ENCODE results near the gene FAM13C.

The FAM13C gene

GRCh38 chr10:59281861-59282260 lies 80.5 kb downstream of the FAM13C start:
- in situ Hi-C loops (cut with MboI; ENCODE audit: low sequenced_read_pairs), result no loop called here

DNA sequence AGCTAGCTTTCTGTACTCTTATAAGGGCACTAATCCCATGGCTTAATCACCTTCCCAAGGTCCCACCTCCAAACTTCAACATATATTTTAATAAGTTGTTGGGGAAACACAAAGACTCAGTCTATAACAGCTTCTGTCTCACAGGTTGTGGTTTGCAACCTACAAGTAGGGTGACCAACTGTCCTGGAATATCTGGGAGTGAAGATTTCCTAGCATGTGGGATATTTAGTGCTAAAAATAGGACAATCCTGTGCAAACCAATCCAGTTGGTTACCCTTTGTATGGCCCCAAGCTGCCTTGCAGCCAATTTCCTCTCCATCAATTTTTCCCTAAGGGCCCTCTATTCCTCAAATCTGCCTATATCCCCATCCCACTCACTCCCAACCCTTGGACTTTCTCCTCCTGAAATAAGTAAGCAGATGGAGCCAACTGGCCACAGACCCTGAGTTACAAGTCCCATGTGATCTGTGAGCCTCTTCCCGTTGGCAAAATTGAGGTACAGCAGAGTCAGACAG lies 82.3 kb downstream of the FAM13C start:
- in situ Hi-C loops (cut with MboI; ENCODE audit: low sequenced_read_pairs), result no loop called here

GRCh38 chr10:59279476-59279875 lies 82.9 kb downstream of the FAM13C start:
- in situ Hi-C loops (cut with MboI; ENCODE audit: low sequenced_read_pairs), result no loop called here

GRCh38 chr10:59276919-59277318 lies 85.4 kb downstream of the FAM13C start:
- in situ Hi-C loops (cut with MboI; ENCODE audit: low sequenced_read_pairs), result no loop called here

GRCh38 chr10:59276133-59276532 lies 86.2 kb downstream of the FAM13C start:
- in situ Hi-C loops (cut with MboI; ENCODE audit: low sequenced_read_pairs), result no loop called here

DNA sequence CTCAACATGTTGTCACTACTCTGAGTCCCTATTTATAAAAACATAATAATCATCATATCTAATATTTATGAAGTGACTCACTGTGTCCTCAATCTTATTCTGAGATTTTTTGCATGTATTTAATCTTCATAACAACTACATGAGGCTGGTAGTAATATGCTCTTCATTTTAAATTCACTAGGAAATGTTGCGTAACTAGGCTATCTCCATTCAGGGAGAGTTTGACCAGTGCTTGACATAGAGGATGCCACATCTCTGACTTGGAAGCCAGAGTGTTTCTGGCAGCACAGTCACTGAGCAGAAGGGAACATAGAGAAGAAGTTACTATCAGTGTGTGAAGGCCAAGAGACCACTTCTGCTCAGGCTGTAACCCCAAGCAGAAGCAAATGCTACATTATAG lies 88.9 kb downstream of the FAM13C start:
- in situ Hi-C loops (cut with MboI; ENCODE audit: low sequenced_read_pairs), result no loop called here

- in situ Hi-C loops (cut with MboI; ENCODE audit: low sequenced_read_pairs), result no loop called here
Observed at GRCh38 chr10:59272061-59272460, 90.3 kb downstream of the FAM13C start.

DNA sequence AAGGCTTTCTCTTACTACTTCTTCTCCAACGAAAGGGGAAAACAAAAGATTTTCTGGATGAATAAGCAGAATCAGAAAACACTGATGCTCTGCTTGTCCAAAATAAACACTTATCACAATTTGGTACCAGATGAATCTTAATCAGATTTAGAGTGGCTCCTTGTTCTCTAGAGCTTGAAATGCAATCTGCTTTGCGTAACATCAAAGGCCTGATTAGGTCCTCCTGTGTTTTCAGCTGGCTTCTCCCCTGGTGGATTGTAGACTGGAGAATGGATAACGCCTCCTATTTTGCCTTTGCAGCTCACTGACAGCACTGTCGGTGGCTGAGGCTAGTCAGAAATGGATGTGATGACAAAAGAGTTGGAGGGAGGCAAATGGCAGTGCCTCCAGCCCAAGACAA lies 91.2 kb downstream of the FAM13C start:
- in situ Hi-C loops (cut with MboI; ENCODE audit: low sequenced_read_pairs), result no loop called here

GRCh38 chr10:59270492-59270891 lies 91.9 kb downstream of the FAM13C start:
- in situ Hi-C loops (cut with MboI; ENCODE audit: low sequenced_read_pairs), result no loop called here

GRCh38 chr10:59269651-59270050 lies 92.7 kb downstream of the FAM13C start:
- in situ Hi-C loops (cut with MboI; ENCODE audit: low sequenced_read_pairs), result no loop called here

DNA sequence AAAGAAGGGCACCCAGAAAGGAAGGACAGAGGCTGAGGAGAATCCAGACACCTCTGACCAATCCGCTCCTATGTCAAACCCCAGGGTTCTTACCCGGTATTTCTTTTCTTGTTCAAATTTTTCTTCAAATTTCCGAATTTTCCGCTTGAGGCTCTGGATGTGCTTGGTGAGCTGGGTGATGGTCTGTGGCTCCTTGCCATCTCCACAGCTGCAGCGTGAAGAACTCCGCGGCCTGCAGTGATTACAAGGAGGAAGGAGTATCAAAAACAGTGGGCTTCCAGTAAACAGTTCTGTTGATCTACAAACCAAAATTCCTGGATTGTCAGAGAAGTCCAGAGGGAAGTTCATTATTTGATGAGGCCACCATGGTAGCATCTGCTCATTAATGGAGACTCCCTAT lies 93.9 kb downstream of the FAM13C start:
- in situ Hi-C loops (cut with MboI; ENCODE audit: low sequenced_read_pairs), result no loop called here

DNA sequence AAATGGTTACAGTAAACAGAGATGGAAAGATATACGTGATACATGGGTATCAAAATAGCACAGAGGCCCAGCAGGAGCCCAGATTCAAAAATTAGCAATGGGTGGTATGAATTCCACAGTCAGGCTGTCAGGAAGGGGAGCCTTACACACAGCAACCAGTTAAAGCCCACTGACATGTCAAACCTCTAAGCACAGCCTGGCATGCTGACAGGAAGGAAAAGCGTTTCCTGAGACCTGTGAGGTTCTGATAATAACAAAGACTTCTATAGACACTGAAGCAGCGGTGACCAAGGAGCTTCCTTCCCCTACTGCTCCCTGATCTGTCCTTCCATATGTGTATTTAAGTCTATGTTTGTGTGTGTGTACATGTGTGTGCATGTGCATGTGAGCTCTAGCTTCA lies 96.0 kb downstream of the FAM13C start:
- in situ Hi-C loops (cut with MboI; ENCODE audit: low sequenced_read_pairs), result no loop called here

GRCh38 chr10:59265141-59265540 lies 97.2 kb downstream of the FAM13C start:
- in situ Hi-C loops (cut with MboI; ENCODE audit: low sequenced_read_pairs), result no loop called here

DNA sequence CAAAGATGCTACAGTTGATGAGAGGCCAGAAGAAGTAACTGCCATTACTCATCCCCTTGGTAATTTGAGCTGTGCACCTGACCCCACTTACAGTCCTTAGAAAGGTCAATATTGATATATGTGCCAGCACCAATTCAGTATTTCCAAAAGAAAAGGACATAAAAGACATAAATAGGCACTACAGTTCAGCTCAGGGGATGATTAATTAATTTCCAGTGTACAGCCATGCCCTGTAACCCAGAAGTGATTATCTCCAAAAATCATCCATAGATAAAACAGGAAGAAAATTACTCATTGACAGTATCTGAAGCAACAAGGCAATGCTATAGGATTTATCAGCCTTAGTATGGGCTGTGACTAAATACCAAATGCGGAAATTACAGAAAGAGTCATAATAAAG lies 103.5 kb downstream of the FAM13C start:
- in situ Hi-C loops (cut with MboI; ENCODE audit: low sequenced_read_pairs), result no loop called here

DNA sequence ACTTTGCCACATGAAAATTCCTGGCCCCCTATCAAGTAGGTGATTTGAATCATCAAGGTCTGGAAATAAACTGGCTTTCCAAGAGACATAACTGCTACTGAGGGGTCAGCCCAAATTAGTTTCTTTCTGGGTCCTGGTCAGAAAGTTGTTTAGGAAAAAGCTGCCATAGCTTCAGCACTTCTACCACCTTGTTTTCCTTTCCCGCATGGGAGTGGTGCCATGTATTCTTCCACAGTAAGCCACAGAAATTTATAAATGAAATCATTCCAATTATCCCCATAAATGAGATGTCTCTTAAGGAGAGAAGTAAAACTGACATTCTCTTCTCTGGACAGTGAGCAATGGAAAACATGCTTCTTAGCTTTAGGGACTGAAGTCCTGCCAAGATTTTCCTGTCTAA lies 105.1 kb downstream of the FAM13C start:
- in situ Hi-C loops (cut with MboI; ENCODE audit: low sequenced_read_pairs), result no loop called here

GRCh38 chr10:59255463-59255862 lies 106.9 kb downstream of the FAM13C start:
- in situ Hi-C loops (cut with MboI; ENCODE audit: low sequenced_read_pairs), result no loop called here

- in situ Hi-C loops (cut with MboI; ENCODE audit: low sequenced_read_pairs), result no loop called here
Observed at GRCh38 chr10:59252491-59252890, 109.9 kb downstream of the FAM13C start.

DNA sequence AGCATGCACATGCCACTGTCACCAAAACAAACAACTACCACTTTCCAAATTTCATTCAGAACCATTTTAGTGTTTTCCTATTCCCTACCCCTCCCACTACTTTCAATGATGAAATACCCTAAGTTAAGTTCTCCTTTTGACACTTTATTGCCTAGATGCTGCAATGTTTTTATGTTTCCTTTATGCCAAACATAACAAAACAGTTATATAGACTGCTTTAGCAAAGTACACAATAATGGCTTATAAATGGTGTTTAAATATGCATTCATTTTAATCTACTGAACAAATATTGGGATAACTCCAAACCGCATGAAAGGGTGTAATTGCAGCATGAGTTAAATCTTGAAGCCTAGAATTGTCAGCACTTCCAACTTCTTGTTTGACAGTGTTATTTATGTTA lies 116.7 kb downstream of the FAM13C start:
- in situ Hi-C loops (cut with MboI; ENCODE audit: low sequenced_read_pairs), result no loop called here

GRCh38 chr10:59244871-59245270 lies 117.5 kb downstream of the FAM13C start:
- in situ Hi-C loops (cut with MboI; ENCODE audit: low sequenced_read_pairs), result no loop called here

GRCh38 chr10:59243611-59244195 lies 118.6 kb downstream of the FAM13C start:
- in situ Hi-C loops (cut with MboI; ENCODE audit: low sequenced_read_pairs), result no loop called here

DNA sequence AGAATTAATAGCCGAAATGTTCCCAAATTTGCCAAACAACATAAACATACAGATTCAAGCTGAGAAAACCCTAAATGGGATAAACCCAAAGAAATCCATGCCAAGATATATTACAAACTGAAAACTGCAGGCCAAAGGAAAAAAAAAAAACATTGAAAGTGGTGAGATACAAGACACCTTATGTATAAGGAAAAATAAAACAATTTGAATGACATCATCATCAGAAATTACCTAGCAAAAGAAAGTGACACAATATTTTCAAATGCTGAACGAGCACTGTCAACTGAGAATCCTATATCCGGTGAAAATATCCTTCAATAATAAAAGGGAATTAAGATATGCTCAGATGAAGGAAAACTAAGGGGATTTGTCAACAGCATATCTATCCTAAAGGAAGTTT lies 119.4 kb downstream of the FAM13C start:
- in situ Hi-C loops (cut with MboI; ENCODE audit: low sequenced_read_pairs), result no loop called here

DNA sequence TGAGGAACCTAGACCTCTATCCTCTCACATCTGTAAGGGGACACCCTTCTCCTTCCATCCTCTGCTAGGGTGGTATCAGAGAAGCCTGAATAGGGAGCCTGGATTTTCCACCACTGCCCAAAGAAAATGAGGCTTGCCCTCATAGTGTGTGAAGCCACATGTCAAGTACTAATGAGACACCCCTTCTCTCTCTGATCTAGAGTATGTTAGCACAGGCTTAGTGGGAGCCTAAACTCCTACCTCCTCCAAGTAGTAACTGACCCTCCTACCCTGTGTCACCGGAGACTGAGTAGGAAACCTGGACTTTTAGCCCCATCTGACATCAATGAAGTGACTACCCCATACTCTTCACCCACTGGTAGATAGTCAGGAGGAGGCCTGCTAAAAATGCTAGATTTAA lies 120.3 kb downstream of the FAM13C start:
- in situ Hi-C loops (cut with MboI; ENCODE audit: low sequenced_read_pairs), result no loop called here

GRCh38 chr10:59240582-59241183 lies 121.7 kb downstream of the FAM13C start:
- in situ Hi-C loops (cut with MboI; ENCODE audit: low sequenced_read_pairs), result no loop called here
